ENCODE measurements around the gene CCDC178.

DNA sequence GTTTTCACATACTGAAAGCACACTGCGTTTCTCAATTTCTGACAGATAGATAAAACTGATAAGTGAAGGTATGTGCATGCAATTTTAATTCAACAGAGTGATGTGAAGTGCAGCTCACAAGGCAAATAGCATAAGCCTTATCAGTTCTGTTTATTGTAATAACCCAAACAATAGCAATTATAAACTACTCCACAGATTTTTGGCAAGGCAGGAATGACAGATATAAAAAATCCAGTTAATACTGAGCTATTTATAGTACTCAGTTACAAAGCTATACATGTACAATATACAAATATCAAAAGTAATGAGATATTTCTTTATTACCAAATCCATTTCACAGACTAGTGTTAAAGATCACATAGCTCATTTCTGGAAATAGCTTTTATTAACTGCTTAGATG, 456.8 kb downstream of the CCDC178 start:
- TF ChIP-seq, protein P1, sequence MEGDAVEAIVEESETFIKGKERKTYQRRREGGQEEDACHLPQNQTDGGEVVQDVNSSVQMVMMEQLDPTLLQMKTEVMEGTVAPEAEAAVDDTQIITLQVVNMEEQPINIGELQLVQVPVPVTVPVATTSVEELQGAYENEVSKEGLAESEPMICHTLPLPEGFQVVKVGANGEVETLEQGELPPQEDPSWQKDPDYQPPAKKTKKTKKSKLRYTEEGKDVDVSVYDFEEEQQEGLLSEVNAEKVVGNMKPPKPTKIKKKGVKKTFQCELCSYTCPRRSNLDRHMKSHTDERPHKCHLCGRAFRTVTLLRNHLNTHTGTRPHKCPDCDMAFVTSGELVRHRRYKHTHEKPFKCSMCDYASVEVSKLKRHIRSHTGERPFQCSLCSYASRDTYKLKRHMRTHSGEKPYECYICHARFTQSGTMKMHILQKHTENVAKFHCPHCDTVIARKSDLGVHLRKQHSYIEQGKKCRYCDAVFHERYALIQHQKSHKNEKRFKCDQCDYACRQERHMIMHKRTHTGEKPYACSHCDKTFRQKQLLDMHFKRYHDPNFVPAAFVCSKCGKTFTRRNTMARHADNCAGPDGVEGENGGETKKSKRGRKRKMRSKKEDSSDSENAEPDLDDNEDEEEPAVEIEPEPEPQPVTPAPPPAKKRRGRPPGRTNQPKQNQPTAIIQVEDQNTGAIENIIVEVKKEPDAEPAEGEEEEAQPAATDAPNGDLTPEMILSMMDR (IDR thresholded peaks at IDR 0.05; ENCODE audit: extremely low read depth in 1 of 2, insufficient read depth in 1 of 2, low read depth in 1 of 2, low read length in 2 of 2), result no peak
- no peak for TF ChIP-seq POLR2A (IDR thresholded peaks at IDR 0.05; ENCODE audit: low read depth, low read length)
- no peak for TF ChIP-seq JUN (IDR thresholded peaks at IDR 0.05; ENCODE audit: borderline replicate concordance, insufficient read depth, insufficient read length, low read depth)
- no peak for TF ChIP-seq POLR2AphosphoS5 (IDR thresholded peaks at IDR 0.05; ENCODE audit: insufficient read depth, low read depth, low read length)
- TF ChIP-seq GATA2 (IDR thresholded peaks at IDR 0.05; ENCODE audit: insufficient read depth, insufficient read length, low read depth, low read length), result no peak
